ENCODE data around the gene AKAP13.
"Not testable (repeated sequence)": the region's sequence is repeated elsewhere in the genome, so short reads cannot be mapped to it uniquely, and the experiment has no call there.

The AKAP13 gene

DNA sequence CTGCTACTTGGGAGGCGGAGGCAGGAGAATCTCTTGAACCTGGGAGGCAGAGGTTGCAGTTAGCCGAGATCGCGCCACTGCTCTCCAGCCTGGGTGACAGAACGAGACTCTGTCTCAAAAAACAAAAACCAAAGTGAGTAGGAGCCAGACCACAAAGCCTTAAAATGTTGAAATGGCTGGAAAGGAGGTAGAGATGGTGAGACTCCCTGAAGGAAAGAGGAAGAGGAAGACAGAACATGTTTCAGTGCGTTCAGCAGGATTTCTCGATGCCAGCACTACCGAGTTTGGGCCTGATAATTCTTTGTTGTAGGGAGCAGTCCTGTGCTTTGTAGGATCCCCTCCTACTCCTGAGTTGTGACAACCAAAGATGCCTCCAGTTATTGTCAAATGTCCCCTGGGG lies 189.9 kb downstream of the AKAP13 start:
- DNase-seq (ENCODE audit: low spot score), result peak; percentile 34

DNA sequence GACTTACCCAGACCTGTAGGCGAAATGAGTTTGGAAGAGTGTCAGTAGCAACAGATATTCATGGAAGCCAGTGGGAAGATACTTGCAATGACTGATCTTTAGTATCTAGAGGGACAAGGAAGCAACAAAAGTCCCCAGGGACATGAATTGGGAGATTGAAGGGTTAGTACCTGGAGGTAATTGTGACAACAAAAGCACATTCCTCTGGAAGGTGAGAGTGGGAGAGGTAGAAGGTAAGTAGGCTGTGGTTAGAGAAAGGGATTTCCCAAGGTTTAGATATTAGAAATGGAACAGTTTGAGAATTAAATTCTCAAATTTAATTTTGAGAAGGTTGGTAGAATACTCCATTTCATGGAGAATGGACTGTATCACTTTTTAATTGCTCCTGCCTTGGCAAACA lies 191.4 kb downstream of the AKAP13 start:
- no peak for DNase-seq (ENCODE audit: low spot score)

DNA sequence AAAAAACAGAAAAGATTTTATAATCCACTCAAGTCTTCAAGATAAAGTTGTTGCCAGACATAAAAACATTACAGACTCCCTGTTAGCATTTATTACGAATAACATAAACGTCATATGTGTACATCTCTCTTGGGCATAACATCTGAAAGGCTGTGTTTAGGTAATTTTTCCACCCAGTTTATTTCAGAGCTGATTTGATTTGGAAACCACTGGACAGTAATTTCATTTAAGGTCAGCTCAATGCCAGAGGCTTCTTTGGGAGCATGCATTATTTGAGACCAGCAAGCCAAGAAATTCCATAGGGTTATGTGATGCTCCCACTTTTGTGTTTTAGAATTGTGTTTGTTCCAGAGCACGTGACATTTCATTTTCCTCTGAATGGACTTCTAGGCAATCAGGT lies 196.0 kb downstream of the AKAP13 start:
- no peak for DNase-seq (ENCODE audit: low spot score)

DNA sequence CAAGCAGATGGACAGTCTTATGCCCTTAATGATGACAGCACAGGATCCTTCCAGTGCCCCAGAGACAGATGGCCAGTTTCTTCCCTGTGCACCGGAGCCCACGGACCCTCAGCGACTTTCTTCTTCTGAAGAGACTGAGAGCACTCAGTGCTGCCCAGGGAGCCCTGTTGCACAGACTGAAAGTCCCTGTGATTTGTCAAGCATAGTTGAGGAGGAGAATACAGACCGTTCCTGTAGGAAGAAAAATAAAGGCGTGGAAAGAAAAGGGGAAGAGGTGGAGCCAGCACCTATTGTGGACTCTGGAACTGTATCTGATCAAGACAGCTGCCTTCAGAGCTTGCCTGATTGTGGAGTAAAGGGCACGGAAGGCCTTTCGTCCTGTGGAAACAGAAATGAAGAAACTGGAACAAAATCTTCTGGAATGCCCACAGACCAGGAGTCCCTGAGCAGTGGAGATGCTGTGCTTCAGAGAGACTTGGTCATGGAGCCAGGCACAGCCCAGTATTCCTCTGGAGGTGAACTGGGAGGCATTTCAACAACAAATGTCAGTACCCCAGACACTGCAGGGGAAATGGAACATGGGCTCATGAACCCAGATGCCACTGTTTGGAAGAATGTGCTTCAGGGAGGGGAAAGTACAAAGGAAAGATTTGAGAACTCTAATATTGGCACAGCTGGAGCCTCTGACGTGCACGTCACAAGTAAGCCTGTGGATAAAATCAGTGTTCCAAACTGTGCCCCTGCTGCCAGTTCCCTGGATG lies 198.7 kb downstream of the AKAP13 start:
- DNase-seq (ENCODE audit: low spot score), result peak; percentile 35

DNA sequence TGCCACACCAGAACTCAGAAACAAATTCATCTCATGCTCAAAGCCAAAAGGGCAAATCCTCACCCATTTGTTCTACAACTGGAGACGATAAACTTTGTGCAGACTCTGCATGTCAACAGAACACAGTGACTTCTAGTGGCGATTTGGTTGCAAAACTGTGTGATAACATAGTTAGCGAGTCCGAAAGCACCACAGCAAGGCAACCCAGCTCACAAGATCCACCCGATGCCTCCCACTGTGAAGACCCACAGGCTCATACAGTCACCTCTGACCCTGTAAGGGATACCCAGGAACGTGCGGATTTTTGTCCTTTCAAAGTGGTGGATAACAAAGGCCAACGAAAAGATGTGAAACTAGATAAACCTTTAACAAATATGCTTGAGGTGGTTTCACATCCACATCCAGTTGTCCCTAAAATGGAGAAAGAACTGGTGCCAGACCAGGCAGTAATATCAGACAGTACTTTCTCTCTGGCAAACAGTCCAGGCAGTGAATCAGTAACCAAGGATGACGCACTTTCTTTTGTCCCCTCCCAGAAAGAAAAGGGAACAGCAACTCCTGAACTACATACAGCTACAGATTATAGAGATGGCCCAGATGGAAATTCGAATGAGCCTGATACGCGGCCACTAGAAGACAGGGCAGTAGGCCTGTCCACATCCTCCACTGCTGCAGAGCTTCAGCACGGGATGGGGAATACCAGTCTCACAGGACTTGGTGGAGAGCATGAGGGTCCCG lies 199.7 kb downstream of the AKAP13 start:
- DNase-seq (ENCODE audit: low spot score), result peak; percentile 67

DNA sequence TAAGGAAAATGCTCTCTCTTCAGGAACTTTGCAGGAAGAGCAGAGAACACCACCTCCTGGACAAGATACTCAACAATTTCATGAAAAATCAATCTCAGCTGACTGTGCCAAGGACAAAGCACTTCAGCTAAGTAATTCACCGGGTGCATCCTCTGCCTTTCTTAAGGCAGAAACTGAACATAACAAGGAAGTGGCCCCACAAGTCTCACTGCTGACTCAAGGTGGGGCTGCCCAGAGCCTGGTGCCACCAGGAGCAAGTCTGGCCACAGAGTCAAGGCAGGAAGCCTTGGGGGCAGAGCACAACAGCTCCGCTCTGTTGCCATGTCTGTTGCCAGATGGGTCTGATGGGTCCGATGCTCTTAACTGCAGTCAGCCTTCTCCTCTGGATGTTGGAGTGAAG lies 200.5 kb downstream of the AKAP13 start:
- peak; percentile 37 for DNase-seq (ENCODE audit: low spot score)

DNA sequence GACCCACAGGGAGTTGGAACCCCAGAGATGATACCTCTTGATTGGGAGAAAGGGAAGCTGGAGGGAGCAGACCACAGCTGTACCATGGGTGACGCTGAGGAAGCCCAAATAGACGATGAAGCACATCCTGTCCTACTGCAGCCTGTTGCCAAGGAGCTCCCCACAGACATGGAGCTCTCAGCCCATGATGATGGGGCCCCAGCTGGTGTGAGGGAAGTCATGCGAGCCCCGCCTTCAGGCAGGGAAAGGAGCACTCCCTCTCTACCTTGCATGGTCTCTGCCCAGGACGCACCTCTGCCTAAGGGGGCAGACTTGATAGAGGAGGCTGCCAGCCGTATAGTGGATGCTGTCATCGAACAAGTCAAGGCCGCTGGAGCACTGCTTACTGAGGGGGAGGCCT lies 201.1 kb downstream of the AKAP13 start:
- DNase-seq (ENCODE audit: low spot score), result no peak

DNA sequence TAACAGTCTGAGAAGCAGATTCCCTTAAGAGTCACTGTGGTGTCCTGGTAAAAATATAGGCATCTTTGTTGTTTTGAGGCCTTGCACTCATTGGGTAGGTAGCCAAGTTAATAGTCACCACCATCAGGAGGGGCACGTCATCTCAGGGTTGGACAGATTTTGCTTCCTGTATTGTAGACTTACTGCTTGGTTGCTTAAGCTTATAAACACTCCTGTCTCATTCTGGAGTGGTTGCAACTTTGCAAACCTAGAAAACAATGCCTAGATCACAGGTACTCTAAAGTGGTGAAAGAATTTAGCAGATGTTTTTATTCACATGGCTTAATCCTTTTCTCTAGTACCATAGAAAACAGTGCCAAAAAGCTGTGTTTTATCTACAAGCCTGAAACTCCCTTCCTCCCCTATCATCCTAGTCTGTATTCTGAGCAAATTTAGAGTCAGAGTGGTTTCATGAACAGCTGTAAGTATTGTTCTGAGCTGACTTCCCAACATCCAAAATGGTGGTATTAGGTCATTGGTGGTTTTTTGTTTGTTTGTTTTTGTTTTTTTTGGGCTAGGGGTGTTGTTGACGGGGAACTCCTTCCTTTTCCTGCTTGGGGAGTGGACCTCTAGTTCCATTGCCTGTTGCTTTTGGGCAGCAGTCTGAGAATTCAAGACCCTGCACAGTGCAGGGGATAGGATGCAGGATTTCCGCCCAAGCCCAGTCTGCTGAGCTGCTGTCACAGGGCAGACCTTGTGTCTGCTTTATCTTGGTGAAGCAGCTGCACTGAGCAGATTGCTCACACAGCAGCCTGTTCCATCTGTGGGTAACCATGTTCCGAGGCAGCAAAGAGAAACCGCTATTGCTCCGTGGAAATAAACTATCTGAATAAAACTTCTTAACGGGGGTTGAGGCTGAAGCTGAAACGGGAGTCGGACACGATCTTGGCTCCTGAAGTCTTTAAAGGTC lies 202.0 kb downstream of the AKAP13 start:
- peak; percentile 64 for DNase-seq (ENCODE audit: low spot score)

DNA sequence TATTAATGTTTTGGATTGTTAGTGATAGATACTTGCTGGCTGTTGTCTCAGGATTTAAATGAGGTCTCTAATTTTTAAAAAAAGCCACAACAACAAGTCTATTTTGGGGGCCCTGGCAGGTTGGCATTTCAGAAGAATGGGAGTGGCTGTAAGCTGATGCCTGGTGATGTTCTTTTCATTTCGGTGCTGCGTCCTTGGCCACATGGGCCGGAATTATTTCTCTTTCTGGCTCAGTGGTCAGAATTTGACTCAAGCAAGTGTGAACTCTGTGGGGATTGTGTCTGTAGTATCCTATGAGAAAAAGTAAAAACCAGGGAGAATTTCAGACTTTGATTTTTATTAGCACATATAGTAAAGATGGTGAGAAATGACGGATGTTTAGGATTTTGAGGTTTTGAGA lies 203.0 kb downstream of the AKAP13 start:
- no peak for DNase-seq (ENCODE audit: low spot score)

DNA sequence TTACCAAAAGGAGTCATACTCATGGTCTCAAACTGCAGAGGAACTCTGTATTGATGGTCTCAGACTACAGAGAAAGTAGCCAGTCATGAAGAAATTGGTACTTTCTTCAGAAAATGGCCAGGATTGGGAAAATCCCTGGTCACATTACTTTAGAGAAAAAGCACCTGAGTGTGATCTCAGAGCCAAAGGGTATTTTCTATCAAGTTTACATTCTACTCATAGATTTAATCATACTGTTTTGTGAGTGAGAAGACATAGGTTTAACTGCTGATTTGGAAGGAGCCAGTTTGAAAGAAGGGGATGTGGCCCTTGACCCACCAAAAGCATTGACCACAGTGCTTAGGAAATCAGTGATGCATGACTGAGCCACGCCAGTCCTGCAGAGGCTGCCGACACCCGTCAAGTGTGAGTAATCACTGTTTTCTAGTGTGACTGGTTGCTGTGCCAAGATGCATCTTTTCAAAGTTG lies 203.6 kb downstream of the AKAP13 start:
- no peak for DNase-seq (ENCODE audit: low spot score)

DNA sequence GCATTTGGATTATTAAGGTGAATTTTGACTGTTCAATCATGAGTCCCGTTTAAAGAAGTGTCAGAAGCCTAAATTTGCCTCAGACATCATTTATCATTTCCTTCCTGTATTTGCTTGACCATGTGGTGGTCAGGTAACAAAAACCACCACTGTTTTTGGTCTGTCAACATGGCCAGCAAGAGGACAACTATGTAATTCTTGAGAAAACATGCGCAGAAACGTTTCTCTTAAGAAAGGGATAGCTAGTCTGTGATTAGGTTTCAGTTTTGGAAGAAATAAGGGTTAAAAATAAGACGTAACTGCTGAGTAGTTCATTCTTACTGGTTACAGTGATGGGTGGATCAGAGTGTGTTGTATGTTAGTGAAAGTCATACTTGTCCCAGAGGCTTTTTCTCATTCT lies 204.5 kb downstream of the AKAP13 start:
- DNase-seq (ENCODE audit: low spot score), result no peak

DNA sequence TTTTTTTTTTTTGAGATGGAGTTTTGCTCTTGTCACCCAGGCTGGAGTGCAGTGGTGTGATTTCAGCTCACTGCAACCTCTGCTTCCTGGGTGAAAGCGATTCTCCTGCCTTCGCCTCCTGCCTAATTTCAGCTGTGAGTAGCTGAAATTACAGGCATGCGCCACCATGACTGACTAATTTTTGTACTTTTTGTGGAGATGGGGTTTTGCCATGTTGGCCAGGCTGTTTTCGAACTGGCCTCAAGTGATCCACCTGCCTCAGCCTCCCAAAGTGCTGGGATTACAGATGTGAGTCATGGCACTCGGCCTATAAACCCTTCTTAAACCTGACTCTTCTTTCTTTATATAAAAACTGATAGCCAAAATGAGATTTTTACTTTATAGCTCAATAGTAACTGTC lies 205.8 kb downstream of the AKAP13 start:
- DNase-seq (ENCODE audit: low spot score), result not testable (repeated sequence)

DNA sequence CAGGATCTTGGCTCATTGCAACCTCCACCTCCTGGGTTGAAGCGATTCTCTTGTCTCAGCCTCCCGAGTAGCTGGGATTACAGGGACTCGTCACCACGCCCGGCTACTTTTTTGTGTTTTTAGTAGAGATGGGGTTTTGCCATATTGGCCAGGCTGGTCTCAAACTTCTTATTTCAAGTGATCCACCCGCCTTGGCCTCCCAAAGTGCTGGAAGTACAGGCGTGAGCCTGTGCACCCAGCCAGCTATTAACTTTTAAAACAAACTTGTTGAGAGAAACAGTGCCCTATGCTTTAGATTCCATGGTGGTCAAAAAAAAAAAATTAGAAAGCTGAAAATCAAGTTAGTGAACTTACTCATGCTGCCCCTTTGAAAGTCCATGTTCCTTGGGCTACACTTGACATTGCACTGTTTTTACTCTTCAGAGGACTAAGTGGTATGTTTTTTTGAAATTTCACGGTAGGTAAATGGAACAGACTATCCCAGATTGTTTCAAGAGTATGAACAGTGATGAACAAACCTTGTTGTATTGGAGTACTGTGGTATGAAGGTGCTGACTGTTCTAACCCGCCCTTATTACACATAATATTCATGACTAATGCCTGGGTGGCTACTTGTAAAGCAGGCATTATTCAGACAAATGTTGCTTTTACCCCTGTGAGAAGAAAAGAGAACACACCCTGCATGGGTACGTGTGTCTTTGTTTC lies 207.5 kb downstream of the AKAP13 start:
- DNase-seq (ENCODE audit: low spot score), result no peak

DNA sequence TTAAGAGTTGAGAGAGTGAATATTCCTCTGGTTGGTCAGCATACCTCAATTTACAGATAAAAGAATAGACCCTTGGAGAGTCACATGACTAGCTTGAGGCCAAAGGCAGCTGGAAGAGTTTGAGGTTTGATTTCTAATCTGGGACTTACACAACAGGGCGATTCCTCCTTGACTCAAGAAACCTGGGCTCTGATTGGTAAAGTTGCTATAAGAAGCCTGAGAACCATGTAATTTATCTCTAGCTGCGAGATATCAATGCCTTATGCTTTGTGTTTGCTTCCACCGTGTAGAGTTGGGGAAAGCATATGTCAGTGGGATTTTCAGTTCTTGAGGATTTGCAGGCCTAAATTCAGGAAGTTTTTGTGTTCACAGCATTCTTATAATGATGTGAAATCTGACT lies 208.3 kb downstream of the AKAP13 start:
- no peak for DNase-seq (ENCODE audit: low spot score)

DNA sequence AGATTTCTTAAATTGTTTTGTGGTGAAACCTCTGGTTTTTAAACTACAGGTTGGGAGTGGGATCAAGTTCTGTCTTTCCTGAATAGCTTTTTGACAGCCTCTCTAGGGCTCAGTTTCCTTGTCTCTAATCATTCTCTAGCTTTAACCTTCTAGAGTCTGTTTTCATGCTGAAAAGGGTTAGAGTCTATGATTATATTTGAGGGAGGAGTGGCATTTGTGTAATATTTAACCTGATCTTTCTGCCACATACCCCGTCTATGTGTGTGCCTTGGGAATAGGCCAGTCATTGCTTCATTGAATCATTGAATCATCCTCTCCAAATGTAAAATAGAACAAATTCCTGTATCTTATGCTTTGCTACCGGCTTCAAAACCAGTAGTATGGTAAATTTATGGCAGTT lies 209.4 kb downstream of the AKAP13 start:
- no peak for DNase-seq (ENCODE audit: low spot score)

DNA sequence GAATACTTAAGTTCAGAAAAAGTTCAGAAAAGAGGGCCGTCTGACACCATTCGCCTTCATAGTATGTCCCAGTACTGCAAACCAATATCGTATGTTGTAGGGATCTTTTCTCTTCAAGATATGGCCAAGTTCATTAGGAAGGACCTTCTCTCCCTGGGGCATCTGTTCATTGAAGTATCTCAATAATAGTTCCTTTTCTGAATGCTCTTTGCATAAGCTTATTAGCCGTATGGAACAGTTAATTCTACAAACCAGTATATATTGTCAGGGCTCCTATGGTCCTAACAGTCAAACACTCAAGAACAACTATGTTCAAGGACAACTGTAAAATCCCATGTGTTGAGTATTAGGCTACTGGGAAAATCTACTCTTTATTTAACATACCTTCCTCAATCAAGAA lies 211.2 kb downstream of the AKAP13 start:
- DNase-seq (ENCODE audit: low spot score), result no peak

DNA sequence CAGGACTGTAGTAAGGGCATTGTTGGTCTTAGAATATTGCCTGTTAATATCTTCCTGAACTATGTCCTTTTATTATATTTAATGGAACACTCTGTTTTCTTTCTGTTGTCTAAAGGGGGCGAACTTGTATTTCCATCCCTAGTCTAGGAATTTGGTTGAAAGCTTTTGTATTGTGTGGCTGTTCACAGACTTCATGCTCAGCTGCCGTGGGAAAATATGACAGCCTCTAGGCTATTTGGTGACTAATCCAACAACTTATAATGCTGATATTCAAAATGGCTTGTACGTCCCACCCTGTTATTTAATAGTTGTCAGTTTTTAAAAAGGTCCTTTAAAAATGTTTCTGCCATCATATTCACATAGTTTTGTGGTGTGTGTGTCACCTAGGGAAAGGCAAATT lies 211.7 kb downstream of the AKAP13 start:
- no peak for DNase-seq (ENCODE audit: low spot score)

DNA sequence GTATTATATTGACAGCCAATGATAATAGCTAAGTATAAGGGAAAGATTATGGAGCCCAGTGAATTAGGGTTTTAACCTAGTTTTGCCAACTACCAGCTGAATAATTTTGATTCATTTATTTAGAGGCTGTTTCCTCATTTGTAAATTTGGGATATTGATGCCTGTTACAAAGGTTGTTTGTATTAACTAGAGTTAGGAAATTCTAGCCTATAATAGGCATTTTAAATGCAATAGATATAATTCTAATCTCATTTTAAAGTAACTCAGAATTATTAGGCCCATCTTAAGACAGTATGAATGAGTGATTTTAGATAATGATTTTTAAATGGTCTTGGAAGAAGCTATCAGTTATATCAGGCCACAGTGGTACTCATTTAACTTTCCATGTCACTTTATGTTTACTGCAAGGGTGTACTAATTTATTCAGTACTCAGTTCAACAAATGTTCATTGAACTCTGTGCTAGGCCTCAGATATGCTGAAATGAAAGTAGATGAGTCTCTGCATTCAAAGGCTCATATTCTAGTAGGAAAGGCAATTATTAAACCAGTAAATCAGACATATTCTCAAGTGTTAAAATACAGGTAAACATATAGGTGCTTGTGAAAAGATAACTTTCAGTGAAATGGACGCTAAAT lies 213.5 kb downstream of the AKAP13 start:
- DNase-seq (ENCODE audit: low spot score), result no peak

DNA sequence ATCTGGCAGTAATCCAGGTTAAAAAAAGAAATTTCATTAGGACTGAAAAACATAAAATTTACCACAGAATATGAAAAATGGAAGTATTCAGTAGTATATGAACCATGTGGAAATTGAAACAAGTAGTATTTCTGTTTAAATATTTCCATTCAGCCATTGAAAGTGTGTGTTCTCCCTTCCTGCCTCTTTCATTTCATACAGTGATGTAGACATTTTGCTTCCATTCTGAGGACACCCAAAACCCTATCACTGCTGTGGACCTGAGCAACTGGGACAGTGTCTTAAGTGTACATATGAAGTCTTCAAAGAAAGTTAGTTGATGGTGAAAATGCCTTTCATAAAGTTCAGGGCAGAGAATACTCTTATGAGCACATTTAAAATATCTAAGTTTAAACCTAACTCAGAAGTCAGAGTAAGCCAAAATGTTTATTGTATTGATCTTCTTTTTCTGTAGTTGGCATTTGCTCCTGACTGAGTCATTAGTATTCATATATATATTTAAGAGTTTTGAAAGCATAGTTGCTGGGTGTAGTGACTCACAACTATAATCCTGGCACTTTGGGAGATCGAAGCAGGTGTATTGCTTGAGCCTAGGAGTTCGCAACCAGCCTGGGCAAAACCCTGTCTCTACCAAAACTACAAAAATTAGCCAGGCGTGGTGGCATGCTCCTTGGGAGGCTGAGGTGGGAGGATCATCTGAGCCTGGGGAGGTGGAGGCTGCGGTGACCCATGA lies 215.6 kb downstream of the AKAP13 start:
- DNase-seq (ENCODE audit: low spot score), result no peak

DNA sequence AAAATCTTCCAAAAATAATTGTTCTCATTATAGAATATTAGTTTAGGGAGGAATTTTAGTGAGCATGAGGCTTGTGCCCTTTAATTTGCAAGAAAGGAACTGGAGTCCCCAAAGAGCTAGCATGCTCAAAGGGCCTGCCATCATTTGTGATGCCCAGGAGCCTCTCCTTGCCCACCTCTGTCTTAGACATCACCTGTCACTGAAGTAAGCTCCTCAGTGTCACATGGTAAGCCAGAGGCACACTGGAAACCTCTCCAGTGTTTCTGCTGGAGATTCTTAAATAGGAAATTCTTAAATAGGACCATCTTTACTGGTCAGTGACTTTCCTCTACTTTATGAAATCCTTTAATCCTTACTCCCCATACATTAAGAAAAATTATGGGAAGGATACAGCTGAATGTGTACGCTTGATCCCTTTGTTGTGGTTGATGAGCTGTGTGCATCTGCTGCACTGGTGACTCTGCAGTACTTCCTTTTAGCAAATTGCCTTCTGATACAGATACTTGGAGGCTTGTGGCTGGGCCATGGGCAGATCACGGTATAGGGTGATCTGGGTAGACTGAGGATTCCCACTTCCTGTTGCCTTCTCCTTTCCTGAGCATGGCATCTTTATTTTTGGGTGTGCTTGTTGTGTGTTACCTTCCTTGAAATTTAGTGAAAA lies 216.9 kb downstream of the AKAP13 start:
- DNase-seq (ENCODE audit: low spot score), result no peak
